K562 (cell line): Measurements from ENCODE around the gene ARF1. TPM values are rescaled to one million over a fixed set of nuclear protein-coding genes. Genes with fewer than 3 reads are reported as not detected.

ENCODE experiments used
- CCNT2 ChIP-seq: IDR thresholded peaks from 2 replicates; pipeline ENCODE4 v1.6.1; 2011; ENCODE audit warnings: borderline replicate concordance, low read depth, mild to moderate bottlenecking, moderate library complexity, mixed read lengths, low read length; ENCODE audit not compliant: insufficient read length; ENCODE audit errors: extremely low read depth
- HDAC1 ChIP-seq, 2 experiments: fragments of 450-650 bp; IDR thresholded peaks; 2 replicates each; pipeline ENCODE4 v1.6.1; 2016 to 2017; ENCODE audit warnings: inconsistent platforms in 1 of 2, mild to moderate bottlenecking in 1 of 2, moderate library complexity in 1 of 2
- MTA2 ChIP-seq: fragments of 450-650 bp; IDR thresholded peaks from 2 replicates; pipeline ENCODE4 v1.6.1; 2016; ENCODE audit warnings: low read depth
- POLR2AphosphoS5 ChIP-seq: IDR thresholded peaks from 2 replicates; pipeline ENCODE4 v1.6.1; 2011; ENCODE audit warnings: mild to moderate bottlenecking, low read depth, low read length, moderate library complexity; ENCODE audit not compliant: control insufficient read depth, insufficient read depth
- RCOR1 ChIP-seq, 2 experiments: IDR thresholded peaks; 2 replicates each; pipeline ENCODE4 v1.6.1; 2012; ENCODE audit warnings: low read depth in 2 of 2, low read length in 2 of 2, borderline replicate concordance in 1 of 2, improper control_type of control experiment in 1 of 2
- STAT5A ChIP-seq: IDR thresholded peaks from 2 replicates; pipeline ENCODE4 v1.6.1; 2012; ENCODE audit warnings: low read length, inconsistent platforms, borderline replicate concordance
- TRIM28 ChIP-seq: fragments of 450-650 bp; IDR thresholded peaks from 2 replicates; pipeline ENCODE4 v1.6.1; 2017
- polyA plus RNA-seq, 8 experiments: library from polyadenylated mRNA; depleted of rRNA in 4 of 8; stranded (reverse) in 5 of 8; unstranded in 3 of 8; fragments of >200 nt; fragmentation: Nextera tagmentation in 2 of 8; fragmentation: Illumina TruSeq in 1 of 8; extraction: Ambion mirVana in 2 of 8; extraction: Trizol in 1 of 8; gene quantifications; 2 replicates each; pipeline versions ENCODE4 v1.2.1 to v1.2.3, GENCODE V29; 2011 to 2014; ENCODE audit warnings: inconsistent platforms in 1 of 8, missing spikeins in 1 of 8
- total RNA-seq, 7 experiments: library from RNA; depleted of rRNA in 6 of 7; stranded (reverse); fragments of >200 nt in 6 of 7; fragmentation: Illumina TruSeq in 2 of 7; extraction: Trizol in 2 of 7; gene quantifications; 2 replicates each; pipeline versions ENCODE4 v1.2.1 to v1.2.3, GENCODE V29; 2011 to 2021; ENCODE audit warnings: low replicate concordance in 1 of 7
- TF ChIP-seq, protein P1 (sequence below): fragments of 200-600 bp; sonication (generic); IDR thresholded peaks from one replicate; pipeline ENCODE4 v1.6.1; 2012; ENCODE audit warnings: mild to moderate bottlenecking, low read depth, low read length, inconsistent platforms
- TF ChIP-seq, protein P2 (sequence below): fragments of 450-650 bp; formaldehyde crosslinking; conservative IDR thresholded peaks from 2 replicates; pipeline ENCODE4 v1.4.0; 2022; ENCODE audit warnings: mild to moderate bottlenecking, missing genetic modification characterization
- TF ChIP-seq, protein P3 (sequence below): fragments of 450-650 bp; IDR thresholded peaks from 2 replicates; pipeline ENCODE4 v1.6.1; 2018; ENCODE audit warnings: mild to moderate bottlenecking, low read depth; ENCODE audit not compliant: partially characterized antibody
- TF ChIP-seq, protein P4 (sequence below): sonication (generic); formaldehyde crosslinking; IDR thresholded peaks from 2 replicates; pipeline ENCODE4 v1.8.1; 2023; ENCODE audit warnings: mild to moderate bottlenecking, missing genetic modification reagents

The ARF1 gene
- total and polyA plus RNA-seq, 9 of the 15 experiments (the other 6 are each of a cell fraction or from before 2014, with no cell fraction given), result 69.8 to 593 (median 325) TPM

DNA sequence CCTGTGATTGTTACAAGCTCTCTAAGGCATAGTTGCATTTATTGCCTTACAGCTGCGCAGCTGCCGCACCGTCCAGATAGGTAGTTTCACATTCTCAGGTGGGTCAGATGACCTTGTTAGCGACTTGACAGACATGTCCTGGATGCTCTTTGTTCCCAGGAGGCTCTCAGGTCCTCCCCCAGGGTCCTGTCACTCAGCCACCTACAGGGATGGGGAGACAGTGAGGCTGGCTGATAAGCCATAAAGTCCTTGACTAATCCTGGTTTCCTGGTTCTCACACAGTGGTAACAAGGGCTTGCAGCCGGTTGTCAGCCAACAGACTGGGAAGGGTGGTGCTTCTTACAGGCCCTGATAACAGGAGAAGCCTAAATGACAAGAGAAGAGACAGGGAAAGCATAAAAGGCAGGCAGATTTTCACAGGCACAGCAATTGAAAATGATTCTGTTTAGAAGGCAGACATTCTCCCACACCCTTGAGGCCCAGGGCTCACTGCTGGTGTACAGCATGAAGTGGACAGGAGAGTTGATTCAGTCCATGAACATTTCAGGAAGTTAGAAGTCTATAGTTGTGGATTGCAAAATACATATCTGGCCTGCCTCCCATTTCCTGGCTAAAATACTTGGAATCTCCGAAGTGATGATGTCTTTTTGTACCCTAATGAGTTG lies 2.9 kb downstream of the ARF1 start (continued):
- peak; percentile 43; the same call in 1 of the 2 replicates for TF ChIP-seq TRIM28
- peak in 1 of 2 experiments; percentile 89; a peak in 3 of 4 replicates for TF ChIP-seq RCOR1 (IDR thresholded peaks at IDR 0.05; ENCODE audit: borderline replicate concordance in 1 of 2, low read depth in 2 of 2, low read length in 2 of 2)
- TF ChIP-seq CCNT2, result no peak
- TF ChIP-seq, protein P1, sequence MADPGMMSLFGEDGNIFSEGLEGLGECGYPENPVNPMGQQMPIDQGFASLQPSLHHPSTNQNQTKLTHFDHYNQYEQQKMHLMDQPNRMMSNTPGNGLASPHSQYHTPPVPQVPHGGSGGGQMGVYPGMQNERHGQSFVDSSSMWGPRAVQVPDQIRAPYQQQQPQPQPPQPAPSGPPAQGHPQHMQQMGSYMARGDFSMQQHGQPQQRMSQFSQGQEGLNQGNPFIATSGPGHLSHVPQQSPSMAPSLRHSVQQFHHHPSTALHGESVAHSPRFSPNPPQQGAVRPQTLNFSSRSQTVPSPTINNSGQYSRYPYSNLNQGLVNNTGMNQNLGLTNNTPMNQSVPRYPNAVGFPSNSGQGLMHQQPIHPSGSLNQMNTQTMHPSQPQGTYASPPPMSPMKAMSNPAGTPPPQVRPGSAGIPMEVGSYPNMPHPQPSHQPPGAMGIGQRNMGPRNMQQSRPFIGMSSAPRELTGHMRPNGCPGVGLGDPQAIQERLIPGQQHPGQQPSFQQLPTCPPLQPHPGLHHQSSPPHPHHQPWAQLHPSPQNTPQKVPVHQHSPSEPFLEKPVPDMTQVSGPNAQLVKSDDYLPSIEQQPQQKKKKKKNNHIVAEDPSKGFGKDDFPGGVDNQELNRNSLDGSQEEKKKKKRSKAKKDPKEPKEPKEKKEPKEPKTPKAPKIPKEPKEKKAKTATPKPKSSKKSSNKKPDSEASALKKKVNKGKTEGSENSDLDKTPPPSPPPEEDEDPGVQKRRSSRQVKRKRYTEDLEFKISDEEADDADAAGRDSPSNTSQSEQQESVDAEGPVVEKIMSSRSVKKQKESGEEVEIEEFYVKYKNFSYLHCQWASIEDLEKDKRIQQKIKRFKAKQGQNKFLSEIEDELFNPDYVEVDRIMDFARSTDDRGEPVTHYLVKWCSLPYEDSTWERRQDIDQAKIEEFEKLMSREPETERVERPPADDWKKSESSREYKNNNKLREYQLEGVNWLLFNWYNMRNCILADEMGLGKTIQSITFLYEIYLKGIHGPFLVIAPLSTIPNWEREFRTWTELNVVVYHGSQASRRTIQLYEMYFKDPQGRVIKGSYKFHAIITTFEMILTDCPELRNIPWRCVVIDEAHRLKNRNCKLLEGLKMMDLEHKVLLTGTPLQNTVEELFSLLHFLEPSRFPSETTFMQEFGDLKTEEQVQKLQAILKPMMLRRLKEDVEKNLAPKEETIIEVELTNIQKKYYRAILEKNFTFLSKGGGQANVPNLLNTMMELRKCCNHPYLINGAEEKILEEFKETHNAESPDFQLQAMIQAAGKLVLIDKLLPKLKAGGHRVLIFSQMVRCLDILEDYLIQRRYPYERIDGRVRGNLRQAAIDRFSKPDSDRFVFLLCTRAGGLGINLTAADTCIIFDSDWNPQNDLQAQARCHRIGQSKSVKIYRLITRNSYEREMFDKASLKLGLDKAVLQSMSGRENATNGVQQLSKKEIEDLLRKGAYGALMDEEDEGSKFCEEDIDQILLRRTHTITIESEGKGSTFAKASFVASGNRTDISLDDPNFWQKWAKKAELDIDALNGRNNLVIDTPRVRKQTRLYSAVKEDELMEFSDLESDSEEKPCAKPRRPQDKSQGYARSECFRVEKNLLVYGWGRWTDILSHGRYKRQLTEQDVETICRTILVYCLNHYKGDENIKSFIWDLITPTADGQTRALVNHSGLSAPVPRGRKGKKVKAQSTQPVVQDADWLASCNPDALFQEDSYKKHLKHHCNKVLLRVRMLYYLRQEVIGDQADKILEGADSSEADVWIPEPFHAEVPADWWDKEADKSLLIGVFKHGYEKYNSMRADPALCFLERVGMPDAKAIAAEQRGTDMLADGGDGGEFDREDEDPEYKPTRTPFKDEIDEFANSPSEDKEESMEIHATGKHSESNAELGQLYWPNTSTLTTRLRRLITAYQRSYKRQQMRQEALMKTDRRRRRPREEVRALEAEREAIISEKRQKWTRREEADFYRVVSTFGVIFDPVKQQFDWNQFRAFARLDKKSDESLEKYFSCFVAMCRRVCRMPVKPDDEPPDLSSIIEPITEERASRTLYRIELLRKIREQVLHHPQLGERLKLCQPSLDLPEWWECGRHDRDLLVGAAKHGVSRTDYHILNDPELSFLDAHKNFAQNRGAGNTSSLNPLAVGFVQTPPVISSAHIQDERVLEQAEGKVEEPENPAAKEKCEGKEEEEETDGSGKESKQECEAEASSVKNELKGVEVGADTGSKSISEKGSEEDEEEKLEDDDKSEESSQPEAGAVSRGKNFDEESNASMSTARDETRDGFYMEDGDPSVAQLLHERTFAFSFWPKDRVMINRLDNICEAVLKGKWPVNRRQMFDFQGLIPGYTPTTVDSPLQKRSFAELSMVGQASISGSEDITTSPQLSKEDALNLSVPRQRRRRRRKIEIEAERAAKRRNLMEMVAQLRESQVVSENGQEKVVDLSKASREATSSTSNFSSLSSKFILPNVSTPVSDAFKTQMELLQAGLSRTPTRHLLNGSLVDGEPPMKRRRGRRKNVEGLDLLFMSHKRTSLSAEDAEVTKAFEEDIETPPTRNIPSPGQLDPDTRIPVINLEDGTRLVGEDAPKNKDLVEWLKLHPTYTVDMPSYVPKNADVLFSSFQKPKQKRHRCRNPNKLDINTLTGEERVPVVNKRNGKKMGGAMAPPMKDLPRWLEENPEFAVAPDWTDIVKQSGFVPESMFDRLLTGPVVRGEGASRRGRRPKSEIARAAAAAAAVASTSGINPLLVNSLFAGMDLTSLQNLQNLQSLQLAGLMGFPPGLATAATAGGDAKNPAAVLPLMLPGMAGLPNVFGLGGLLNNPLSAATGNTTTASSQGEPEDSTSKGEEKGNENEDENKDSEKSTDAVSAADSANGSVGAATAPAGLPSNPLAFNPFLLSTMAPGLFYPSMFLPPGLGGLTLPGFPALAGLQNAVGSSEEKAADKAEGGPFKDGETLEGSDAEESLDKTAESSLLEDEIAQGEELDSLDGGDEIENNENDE, result peak; percentile 17
- TF ChIP-seq, protein P2, sequence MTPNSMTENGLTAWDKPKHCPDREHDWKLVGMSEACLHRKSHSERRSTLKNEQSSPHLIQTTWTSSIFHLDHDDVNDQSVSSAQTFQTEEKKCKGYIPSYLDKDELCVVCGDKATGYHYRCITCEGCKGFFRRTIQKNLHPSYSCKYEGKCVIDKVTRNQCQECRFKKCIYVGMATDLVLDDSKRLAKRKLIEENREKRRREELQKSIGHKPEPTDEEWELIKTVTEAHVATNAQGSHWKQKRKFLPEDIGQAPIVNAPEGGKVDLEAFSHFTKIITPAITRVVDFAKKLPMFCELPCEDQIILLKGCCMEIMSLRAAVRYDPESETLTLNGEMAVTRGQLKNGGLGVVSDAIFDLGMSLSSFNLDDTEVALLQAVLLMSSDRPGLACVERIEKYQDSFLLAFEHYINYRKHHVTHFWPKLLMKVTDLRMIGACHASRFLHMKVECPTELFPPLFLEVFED, result 0 out of 2 replicates have a peak, but pooled peaks have one; percentile 17
- no peak; the same call in 1 of the 2 replicates for TF ChIP-seq STAT5A
- peak in 1 of 2 experiments; percentile 71; a peak in 2 of 4 replicates for TF ChIP-seq HDAC1 (IDR thresholded peaks at IDR 0.05)
- TF ChIP-seq, protein P3, sequence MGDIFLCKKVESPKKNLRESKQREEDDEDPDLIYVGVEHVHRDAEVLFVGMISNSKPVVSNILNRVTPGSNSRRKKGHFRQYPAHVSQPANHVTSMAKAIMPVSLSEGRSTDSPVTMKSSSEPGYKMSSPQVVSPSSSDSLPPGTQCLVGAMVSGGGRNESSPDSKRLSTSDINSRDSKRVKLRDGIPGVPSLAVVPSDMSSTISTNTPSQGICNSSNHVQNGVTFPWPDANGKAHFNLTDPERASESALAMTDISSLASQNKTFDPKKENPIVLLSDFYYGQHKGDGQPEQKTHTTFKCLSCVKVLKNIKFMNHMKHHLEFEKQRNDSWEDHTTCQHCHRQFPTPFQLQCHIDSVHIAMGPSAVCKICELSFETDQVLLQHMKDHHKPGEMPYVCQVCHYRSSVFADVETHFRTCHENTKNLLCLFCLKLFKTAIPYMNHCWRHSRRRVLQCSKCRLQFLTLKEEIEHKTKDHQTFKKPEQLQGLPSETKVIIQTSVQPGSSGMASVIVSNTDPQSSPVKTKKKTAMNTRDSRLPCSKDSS, result no peak
- 0 out of 2 replicates have a peak, but pooled peaks have one; percentile 22 for TF ChIP-seq MTA2
- TF ChIP-seq, protein P4, sequence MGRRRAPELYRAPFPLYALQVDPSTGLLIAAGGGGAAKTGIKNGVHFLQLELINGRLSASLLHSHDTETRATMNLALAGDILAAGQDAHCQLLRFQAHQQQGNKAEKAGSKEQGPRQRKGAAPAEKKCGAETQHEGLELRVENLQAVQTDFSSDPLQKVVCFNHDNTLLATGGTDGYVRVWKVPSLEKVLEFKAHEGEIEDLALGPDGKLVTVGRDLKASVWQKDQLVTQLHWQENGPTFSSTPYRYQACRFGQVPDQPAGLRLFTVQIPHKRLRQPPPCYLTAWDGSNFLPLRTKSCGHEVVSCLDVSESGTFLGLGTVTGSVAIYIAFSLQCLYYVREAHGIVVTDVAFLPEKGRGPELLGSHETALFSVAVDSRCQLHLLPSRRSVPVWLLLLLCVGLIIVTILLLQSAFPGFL (CRISPR knock-in tag), result no peak
- peak; percentile 65 for TF ChIP-seq POLR2AphosphoS5
